GM21786 (cell line): ENCODE results near the gene AGR2.

Experiments used
- ATAC-seq: cut with Tn5 transposase; IDR thresholded peaks from one replicate; pipeline ENCODE4 v1.9.1; 2021; ENCODE audit not compliant: unreplicated experiment

Gene AGR2

DNA sequence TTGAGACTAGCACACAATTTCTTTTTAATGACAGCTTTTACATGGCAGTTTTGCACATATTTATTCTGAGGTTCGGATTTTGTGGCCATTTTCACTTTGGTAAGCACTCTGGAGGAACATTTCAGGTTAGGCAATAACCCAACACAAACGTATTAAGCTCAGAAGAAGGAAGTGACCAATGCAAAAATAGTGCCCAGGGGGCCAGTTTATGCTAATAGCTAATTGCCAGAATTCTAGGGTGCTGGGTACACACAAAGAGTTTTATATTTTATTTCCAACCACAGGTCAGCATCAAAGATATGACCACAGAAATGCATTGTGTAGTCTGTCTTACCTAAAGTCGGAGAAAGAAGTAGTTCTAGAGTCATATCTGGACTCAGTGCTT is 8.4 kb upstream of the AGR2 start:
- no peak for ATAC-seq

DNA sequence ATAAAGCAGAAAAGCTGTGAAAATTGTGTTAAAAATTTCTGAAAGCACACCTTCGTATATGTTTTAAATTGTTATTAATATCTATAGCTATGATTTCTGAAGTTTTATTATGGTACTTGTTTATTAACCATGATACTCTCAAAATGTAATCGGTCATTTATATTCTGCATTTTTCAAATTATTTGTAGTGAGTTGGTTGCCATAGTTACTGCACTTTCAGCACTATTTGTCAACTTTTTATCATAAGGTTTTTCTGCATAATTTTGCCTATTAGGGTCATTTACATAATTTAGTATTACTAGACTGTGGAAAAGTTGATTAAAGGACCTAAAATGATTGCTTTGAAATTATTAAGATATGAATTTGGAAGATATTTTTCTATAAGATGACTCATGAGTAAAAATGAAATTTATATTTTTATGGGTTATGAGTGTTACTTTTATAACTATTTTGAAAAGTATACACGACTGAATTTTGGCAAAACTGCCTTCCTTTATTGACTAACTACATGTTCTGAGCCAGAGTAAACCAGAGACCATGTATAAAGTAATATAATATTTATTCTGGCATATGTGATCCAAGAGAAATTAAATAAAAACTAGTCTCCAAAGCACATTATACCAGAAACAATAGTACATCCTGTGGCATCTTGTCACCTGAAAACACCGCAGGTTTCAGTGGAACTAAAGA is 7.9 kb upstream of the AGR2 start:
- no peak for ATAC-seq

DNA sequence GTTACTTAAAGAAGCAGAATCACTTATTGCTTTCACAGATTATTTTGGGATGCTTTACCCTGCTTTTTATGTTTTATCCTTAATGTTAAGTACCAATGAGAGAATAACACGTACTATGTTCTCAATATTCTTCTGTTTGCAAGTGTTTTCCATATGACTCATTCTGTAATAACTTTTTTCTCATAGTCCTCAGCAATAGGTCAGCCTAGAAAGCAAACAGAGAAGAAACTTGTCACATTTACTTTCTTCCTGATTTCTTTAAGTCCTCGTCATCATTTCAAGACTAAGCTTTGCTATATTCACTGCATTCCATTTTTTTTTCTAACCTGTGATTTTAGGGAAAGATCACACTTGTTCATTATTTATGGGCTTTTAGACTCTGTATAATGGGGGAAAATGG is 6.8 kb upstream of the AGR2 start:
- ATAC-seq = no peak

DNA sequence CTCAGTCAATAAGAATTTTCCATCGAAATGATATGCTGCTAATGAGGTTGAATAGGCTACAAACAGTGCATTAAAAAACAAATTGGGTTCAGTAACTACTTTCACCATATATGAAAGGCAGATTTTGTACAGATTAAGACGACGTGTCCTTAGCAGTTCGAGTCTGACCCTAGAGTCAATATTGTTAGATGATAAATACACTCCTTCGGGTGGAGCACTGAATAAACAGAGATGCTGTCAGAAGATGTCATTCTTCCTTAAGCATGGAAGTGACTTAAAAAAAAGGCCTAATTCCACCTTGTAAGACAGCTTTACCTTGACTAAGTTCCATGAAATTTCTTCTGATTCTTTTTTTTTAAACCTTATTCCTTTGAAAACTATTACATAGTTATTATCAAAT is 5.8 kb upstream of the AGR2 start:
- no peak for ATAC-seq

DNA sequence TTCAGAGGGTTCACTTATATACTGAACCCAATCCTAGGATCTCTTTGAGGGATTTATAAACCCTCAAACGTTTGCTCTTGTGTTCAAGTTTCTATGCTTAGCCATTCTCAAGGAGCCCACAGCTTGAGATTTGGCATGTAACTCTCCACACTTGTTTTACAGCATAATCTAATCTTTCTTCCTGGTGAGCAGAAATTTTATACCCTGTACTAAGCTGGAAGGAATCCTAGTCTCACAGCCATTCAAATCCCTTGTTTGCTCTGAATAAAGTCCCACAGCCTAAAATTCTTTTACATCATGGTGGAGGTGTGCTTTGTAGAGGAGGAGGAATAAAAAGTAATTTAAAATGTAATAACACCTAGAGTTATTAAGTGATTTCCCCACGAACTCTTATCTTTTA is 5.3 kb upstream of the AGR2 start:
- no peak for ATAC-seq

DNA sequence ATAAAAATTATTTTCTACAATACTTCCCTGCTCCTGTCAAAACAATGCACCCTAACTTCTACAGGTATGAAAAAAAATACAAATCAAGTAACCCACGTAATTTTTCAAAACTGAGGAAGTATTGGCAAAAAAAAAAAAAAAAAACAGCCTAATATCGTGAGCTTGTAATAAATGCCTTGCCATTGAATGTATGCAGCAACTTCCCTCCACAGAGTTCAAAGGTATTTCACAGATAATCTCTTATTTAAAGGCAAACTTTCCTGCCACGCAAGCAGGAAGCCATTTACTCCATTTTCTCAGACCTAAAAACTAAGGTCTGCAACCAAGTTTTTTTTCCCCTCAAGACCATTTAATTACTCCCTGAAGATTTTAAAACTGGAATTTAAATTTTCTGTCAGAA is 642 bp upstream of the AGR2 start:
- no peak for ATAC-seq

DNA sequence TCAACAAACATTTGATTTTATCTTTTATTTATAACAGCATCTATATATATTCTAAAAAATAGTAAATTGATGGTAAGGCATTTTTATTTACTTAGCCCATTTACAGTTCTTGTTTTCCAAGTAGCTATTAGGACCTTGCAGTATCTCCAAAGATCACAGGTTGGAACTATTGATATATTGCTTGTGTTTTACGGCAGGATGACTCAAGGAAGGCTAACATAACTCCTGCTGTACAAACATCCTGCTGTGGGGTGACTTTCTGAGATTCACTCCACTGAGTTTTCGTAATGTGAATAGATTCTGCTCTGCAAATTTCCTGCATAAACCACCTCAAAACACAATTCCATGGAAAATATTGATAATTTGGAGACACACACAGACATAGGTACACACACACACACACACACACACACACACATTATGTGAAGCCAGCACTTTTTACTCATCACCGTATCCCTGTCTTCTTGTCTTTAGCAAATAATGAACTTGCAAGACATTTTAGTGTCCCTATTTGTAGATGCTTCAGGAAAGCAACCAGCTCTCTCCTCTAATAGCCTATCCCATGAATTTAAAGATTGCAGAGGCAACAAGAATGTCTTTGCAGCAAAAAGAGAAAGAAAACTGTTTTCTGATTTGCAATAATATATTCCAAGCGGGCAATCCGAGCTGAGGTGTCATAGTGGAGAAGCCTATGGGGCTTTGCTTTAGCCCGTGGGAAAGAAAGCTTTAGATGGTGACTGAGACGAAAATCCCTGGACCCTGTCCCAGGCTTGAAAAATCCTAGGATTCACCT is 722 bp downstream of the AGR2 start:
- no peak for ATAC-seq

DNA sequence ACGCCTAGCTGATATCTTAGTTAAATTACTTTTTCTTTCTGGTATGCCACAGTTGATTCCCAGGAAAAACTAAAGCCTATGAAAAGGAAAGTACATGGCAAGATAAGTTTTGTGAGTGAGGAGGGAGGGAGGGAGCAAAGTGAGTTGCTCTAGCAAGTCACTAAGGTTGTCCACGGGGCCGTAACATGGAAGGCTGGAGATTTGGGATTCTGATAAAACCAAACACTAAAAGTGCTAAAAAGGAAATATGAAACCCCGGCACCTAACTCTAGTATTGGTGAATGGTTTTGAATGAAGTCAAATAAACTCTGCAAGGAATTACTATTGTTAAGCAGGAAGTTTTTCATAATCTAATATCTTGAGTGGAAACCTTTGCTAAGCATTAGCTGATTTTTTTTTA is 1.7 kb downstream of the AGR2 start:
- ATAC-seq = no peak

DNA sequence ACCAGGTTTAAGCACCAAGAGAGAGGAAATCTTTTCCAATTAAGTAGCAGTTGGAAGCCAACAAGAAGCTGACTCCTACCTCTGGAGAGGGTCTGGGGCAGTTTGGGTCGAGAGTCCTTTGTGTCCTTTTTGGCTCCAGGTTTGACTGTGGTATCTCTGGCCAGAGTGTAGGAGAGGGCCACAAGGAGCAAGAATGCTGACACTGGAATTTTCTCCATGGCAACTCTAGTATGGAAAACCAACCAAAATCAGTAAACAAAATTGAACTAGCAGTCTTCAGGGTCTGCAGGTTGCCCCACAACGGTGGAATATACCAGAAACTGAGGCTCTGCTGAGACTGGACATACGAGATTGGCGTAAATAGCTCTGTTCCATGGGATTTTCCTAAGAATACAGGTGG is 3.2 kb downstream of the AGR2 start:
- ATAC-seq = no peak

DNA sequence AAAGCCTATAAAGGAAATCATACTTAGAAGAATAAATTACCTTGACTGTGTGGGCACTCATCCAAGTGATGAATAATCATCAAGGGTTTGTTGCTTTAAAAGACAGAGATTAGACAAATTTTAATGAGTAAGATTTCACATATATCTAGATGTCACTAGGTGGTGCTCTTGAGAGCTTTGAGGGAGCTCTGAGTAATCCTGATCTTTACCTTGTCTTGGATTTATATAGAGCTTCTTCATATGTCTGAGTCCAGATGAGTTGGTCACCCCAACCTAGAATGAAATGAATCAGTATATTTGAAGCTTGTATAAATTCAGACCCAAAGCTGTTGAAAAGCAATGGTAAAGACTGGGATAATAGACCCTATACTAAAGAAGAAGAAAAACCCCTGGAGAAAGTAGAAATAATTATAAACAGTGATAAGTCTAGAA is 3.7 kb downstream of the AGR2 start:
- ATAC-seq = no peak

DNA sequence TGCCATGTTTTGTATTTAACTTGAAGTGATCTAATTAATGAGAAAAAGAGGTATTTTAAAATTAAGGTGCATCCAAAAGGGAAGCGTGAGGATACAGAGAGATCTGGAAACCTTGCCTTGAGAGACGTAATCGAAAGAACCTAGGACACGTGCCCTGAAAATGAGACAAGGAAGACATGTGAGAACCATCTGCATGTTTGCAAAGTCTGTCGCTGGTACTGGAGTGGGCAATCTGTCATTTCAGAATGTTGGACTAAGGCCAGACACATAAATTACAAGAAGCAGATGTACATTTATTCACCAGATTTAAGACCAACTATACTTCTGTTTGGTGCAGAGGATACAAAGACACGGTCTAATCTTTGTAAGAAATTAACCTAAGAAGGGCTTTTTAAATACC is 9.2 kb downstream of the AGR2 start:
- no peak for ATAC-seq

DNA sequence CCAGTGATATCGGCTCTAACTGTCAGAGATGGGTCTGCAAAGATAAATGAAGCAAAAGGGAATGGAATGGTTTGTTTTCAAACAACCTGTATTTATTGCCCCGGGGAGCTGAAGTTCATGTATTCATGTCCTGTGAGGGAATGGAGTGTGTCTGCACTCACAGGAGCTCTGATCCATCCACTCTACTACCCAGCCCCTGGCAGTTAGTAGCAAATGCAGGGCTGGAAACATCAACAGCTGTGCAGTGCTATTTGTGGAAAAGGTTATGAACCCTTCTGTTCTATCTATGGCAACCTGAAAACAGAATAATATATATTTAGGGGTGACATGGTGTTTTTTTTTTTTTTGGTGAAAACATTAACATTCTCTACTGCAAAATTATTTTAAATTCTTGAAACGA is 9.8 kb downstream of the AGR2 start:
- ATAC-seq = no peak

DNA sequence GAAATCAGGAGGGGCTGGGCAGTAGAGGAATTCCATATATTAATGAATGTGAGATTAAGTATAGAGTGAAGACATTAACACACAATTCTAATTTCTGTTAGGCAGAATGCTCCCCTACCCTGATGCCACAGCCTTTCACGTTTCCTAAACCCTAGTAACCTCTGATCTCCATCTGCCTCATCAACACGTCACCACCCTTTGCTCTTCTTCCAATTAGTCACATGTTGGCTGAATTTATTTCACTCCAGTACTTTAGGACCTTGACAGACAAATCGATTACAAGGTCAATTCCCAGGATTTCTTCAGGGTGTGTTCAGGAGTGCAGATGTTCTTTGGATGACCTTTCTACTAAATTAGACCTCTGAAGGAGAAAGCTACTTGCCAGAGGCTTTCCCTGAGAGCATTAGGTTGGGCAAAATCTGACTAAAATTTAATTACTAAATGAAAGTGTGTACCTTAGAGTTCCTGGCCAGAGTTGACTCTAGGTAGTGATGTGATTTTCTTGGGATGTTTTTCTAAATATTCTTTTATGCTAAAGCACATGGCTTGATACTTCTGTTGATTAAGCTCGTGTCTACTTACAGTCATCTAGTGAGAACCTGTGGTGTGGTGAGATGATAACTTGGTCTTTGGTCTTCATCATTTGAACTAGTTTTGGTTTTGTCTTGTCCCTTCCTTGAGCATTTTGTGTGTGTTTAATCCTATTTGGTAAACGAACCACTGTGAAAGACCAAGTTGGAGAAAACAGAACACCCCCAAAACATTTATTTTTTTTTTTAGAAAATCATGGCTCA is 12.7 kb downstream of the AGR2 start:
- no peak for ATAC-seq

DNA sequence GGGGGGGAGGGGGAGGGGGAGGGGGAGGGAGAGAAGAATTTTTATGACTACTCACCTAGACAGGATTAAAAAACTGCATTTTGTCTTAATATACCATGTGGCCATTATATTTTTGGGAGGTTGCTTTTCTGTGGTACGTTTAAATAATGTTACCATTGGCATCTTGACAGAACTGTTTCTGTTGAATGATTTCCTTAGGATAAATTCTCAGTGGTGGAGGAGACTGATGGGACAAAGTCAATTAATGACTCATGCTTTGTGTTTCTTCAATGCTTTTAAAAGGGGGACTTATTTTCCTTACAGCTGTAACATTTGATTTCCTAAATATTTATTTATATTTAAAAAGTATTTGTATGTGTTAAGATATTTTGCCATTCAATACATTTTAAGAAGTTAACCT is 13.7 kb downstream of the AGR2 start:
- no peak for ATAC-seq

DNA sequence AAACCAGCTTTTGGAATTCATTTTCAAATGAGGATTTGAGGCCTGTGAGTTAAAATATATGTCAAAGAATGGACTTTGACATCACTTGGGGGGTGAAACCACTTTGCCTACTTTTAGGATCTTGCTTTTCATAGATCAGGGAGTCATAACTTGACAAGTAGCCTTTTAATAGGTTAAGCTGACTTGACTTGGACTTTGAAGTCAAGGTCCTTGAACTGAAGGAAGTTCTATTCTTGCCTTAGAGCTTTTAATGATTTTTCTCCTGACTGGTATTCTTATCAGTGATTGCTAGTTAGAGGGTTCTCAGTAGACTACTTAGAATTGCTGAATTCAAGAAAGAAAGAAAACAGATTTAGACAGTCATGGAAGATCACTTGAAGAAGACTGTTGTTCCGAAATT is 17.7 kb downstream of the AGR2 start:
- ATAC-seq = no peak

DNA sequence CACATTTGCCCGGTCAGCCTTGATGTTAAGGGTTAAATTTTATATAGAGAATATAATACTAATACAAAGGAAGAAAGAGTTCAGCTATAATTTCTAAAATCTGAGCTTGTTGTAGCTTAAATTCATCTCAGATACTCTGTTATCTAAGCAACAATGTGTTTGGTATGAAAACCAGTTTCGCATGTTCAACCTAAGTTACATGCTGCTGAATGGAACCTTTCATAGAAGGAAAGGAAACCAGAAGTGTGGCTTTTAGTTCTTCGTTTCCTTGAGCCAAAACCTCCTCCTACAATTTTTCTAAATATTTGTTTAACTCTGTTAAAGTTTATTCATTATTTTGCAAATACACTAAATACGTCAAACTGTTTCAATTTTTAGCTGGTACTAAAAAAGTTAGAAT is 18.5 kb downstream of the AGR2 start:
- ATAC-seq = no peak

DNA sequence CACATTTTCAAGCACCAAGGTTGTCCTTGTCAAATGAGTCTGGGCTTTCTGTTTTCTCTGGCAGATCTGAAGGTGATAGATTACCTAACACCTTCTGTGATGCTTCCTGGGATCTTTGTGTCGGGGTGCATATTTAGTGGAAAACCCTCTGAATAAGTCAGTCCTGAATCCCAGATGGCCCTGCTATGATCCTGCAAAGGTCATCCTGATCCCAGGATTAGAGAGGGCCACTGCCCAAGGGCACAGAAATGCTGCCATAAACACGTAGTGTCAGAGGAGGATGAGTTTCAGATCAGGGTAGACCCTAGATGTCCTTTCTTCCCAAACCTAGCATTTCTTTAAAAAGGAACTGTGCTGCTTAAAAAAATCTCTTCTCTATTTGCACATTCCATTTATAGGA is 19.0 kb downstream of the AGR2 start:
- no peak for ATAC-seq

DNA sequence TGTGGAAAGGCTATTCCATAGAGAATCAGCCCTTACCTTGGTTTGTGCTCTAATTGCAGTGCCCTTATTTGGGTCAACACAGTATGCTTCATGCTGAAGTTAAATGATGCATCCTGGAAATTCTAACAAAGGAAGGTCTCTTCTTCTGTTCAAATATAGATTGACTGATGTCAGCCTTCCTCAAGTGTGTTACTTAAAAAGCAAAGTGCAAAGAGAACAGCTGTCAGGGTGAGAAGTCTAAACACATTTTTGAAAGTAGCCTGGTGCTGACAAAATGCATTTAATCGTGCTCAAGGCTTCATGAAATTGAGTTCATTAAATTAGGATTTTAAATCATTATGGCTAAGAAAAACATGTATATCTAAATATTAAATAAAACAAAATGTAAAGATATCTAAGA is 19.5 kb downstream of the AGR2 start:
- no peak for ATAC-seq

DNA sequence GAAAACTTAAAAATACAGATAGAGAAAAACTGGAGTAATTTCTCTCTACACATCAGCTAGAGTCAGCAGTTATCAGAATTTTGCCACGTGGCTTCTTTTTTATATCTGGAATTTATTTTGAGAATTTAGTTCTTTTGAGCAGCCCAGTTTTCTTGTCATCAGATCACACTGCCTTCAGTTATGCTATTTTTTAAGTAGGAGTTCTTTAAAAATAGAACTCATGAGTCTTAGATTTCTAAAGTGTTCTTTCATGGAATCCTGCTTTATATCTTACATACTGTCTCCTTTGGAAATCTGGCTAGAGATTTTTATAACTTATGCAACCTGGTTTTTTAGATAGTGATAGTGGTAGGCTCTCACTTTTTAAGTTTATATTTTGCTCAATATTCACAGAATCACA is 24.2 kb downstream of the AGR2 start:
- no peak for ATAC-seq

DNA sequence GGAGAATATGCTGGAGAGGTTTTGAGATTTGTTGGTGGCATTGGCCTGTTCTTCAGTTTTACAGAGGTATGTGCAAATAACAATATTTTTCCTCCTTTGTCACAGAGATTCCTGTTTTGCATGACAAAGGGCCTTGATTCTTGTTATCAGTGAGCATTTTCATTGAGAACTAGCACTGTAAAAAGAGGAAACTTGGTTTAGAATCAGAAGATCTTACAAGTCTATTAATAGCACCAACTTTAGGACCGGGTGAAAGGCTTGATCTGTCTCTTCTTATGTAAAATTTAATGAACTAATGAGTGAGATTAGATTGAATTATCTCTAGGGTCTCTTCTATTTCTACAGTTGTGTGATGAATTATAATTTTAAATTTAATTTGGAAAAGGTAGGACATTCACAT is 25.7 kb downstream of the AGR2 start:
- no peak for ATAC-seq

DNA sequence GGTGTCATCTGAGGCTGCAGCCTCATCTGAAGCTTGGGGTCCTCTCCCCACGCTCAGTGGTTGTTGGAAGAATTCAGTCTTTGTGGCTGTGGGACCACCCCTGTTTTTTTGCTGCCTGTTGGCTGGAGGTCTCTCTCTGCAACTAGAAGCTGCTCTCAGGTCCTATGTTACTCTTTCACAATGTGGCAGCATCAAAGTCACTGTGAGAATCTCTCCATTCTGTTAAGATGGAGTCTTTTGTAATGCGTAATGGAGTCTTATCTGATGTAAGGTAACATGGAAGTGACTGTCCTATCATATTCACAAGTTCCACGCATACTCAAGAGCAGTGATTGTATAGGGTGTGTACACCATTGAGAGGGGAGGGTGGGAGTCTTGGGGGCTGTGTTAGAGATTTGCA is 26.3 kb downstream of the AGR2 start:
- no peak for ATAC-seq

DNA sequence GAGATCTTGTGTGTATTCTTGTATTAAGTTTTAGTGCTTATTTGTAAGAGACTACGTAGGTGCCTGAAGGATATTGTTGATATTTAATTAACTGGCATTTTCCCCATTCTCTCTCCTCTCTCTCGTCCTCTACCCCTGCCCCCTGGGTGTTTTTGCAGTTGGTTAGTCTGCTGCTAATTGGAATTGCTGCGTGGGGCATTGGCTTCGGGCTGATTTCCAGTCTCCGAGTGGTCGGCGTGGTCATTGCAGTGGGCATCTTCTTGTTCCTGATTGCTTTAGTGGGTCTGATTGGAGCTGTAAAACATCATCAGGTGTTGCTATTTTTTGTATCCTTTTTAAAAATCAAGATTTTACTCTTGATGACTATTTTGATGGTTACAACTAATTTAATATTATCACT is 28.7 kb downstream of the AGR2 start:
- ATAC-seq = no peak
